PC-9 (cell line): ENCODE data around the gene COX4I1. TPM values are rescaled to one million over a fixed set of nuclear protein-coding genes. Genes with fewer than 3 reads are reported as not detected.

Experiments used
- BruUV-seq: library from RNA; stranded (reverse); fragments of 400-500 nt; replicated peaks from 2 replicates; lab custom pipeline; 2021; lab: Mats Ljungman, UMichigan
- CTCF ChIA-PET: fragments of 300-600 bp; sonication (Branson Sonifier 250); formaldehyde crosslinking; loops from one replicate; lab custom pipeline; 2022; ENCODE audit warnings: antibody characterized with exemption; lab: Charles Lee
- POLR2A ChIA-PET: fragments of 300-600 bp; sonication (Branson Sonifier 250); formaldehyde crosslinking; loops from one replicate; lab custom pipeline; 2022; ENCODE audit warnings: antibody characterized with exemption; ENCODE audit not compliant: unreplicated experiment; lab: Charles Lee
- DNase-seq, 2 experiments: peaks; one replicate each; pipeline versions ENCODE4 v3.0.0 to v3.0.0-alpha.2; 2015 to 2022; ENCODE audit warnings: mixed read lengths in 1 of 2
- H2AFZ ChIP-seq: fragments of 200-600 bp; sonication (generic); 2 replicates; pipeline ENCODE4 v1.8.1; 2017; ENCODE audit warnings: antibody characterized with exemption
- H3F3A ChIP-seq: fragments of 200-600 bp; sonication (generic); 2 replicates; pipeline ENCODE4 v1.8.1; 2017; ENCODE audit warnings: antibody characterized with exemption, mild to moderate bottlenecking, low read depth; ENCODE audit not compliant: insufficient read depth
- H3K27ac ChIP-seq: fragments of 200-600 bp; sonication (generic); 2 replicates; pipeline ENCODE4 v1.6.1; 2016; ENCODE audit warnings: mixed run types
- H3K27me3 ChIP-seq: fragments of 200-600 bp; sonication (generic); 2 replicates; pipeline ENCODE4 v1.6.1; 2016; ENCODE audit warnings: low read depth, mixed run types; ENCODE audit not compliant: insufficient read depth
- H3K36me3 ChIP-seq: fragments of 200-600 bp; sonication (generic); 2 replicates; pipeline ENCODE4 v1.6.1; 2016; ENCODE audit warnings: low read depth, mixed run types
- H3K4me1 ChIP-seq: fragments of 200-600 bp; sonication (generic); replicated peaks from 2 replicates; pipeline ENCODE4 v1.6.1; 2016; ENCODE audit warnings: mixed run types; ENCODE audit not compliant: insufficient read depth
- H3K4me2 ChIP-seq: fragments of 200-600 bp; sonication (generic); 2 replicates; pipeline ENCODE4 v1.6.1; 2017; ENCODE audit warnings: mixed run types
- H3K4me3 ChIP-seq: fragments of 200-600 bp; sonication (generic); 2 replicates; pipeline ENCODE4 v1.6.1; 2016; ENCODE audit warnings: mixed run types
- H3K79me2 ChIP-seq: fragments of 200-600 bp; sonication (generic); 2 replicates; pipeline ENCODE4 v1.6.1; 2017; ENCODE audit warnings: low read depth, mixed run types
- H3K9me2 ChIP-seq: fragments of 200-600 bp; sonication (generic); 2 replicates; pipeline ENCODE4 v1.8.1; 2017; ENCODE audit warnings: mild to moderate bottlenecking; ENCODE audit not compliant: insufficient read depth
- H3K9me3 ChIP-seq: fragments of 200-600 bp; sonication (generic); 2 replicates; pipeline ENCODE4 v1.8.1; 2016; ENCODE audit warnings: low read depth; ENCODE audit not compliant: insufficient read depth
- H4K20me1 ChIP-seq: fragments of 200-600 bp; sonication (generic); 2 replicates; pipeline ENCODE4 v1.8.1; 2017; ENCODE audit not compliant: insufficient read depth
- CTCF ChIP-seq: fragments of 200-600 bp; sonication (generic); conservative IDR thresholded peaks from 2 replicates; pipeline ENCODE4 v1.6.1; 2017; ENCODE audit warnings: mixed run types, antibody characterized with exemption, mild to moderate bottlenecking, moderate library complexity
- EZH2 ChIP-seq: fragments of 200-600 bp; sonication (generic); IDR thresholded peaks from 2 replicates; pipeline ENCODE4 v1.8.0; 2017; ENCODE audit warnings: antibody characterized with exemption, low read depth
- intact Hi-C: fragments of 100-400 bp; cut with micrococcal nuclease; formaldehyde crosslinking; loops from one replicate; pipeline ENCODE4 v1.10.0; 2022; ENCODE audit not compliant: unreplicated experiment
- total RNA-seq: library from RNA; stranded (reverse); gene quantifications from 2 replicates; pipeline ENCODE4 v1.2.3, GENCODE V29; 2021

COX4I1 gene
- total RNA-seq, 1 experiment from 2014 or later: 468 TPM

GRCh38 chr16:85838381-85838780 is 38.9 kb downstream of the COX4I1 start:
- ChIA-PET CTCF (no interaction called here), POLR2A (no interaction called here)
- no peaks in the 10 kb centered on the region for H3K79me2 ChIP-seq
- TF ChIP-seq EZH2 (no peak), CTCF (no peak)
- H3K4me1 ChIP-seq: no peaks in the 10 kb centered on the region
- no peak overlapping the region for H2AFZ ChIP-seq
- no peak overlapping the region for H3K4me2 ChIP-seq
- H3F3A ChIP-seq: no peaks in the 10 kb centered on the region
- H3K4me3 ChIP-seq: no peak overlapping the region
- no TSS peak for BruUV-seq
- H3K9me2 ChIP-seq: no peaks in the 10 kb centered on the region
- no peaks in the 10 kb centered on the region for H3K36me3 ChIP-seq
- no peak overlapping the region for H3K27ac ChIP-seq
- H4K20me1 ChIP-seq: no peaks in the 10 kb centered on the region
- peaks cover 96% of the 10 kb centered on the region for H3K27me3 ChIP-seq
- no peaks in the 10 kb centered on the region for H3K9me3 ChIP-seq
- DNase-seq: no peak
- intact Hi-C loops: no loop called here

- BruUV-seq: no TSS peak
- peaks cover 98% of the 10 kb centered on the region for H3K27me3 ChIP-seq
- no peaks in the 10 kb centered on the region for H3K9me3 ChIP-seq
- H2AFZ ChIP-seq: no peak overlapping the region
- ChIA-PET POLR2A (no interaction called here), CTCF (no interaction called here)
- H3K36me3 ChIP-seq: no peaks in the 10 kb centered on the region
- H3K4me3 ChIP-seq: no peak overlapping the region
- no peak for DNase-seq
- no peaks in the 10 kb centered on the region for H4K20me1 ChIP-seq
- intact Hi-C loops: no loop called here
- no peaks in the 10 kb centered on the region for H3K9me2 ChIP-seq
- H3F3A ChIP-seq: no peaks in the 10 kb centered on the region
- no peaks in the 10 kb centered on the region for H3K4me1 ChIP-seq
- no peak overlapping the region for H3K27ac ChIP-seq
- H3K79me2 ChIP-seq: no peaks in the 10 kb centered on the region
- H3K4me2 ChIP-seq: no peak overlapping the region
- TF ChIP-seq EZH2 (no peak), CTCF (no peak)
Measured at GRCh38 chr16:85838876-85839585, 39.5 kb downstream of the COX4I1 start.

- Histone ChIP-seq H3K9me2 (no peaks in the 10 kb centered on the region), H2AFZ (no peak overlapping the region), H3K4me2 (no peak overlapping the region), H3K27me3 (peaks cover 100% of the 10 kb centered on the region), H3K36me3 (no peaks in the 10 kb centered on the region), H3K4me3 (no peak overlapping the region), H4K20me1 (0 out of 2 replicates have a peak, but pooled peaks cover 2% of the 10 kb centered on the region), H3K4me1 (no peaks in the 10 kb centered on the region), H3F3A (no peaks in the 10 kb centered on the region), H3K79me2 (no peaks in the 10 kb centered on the region), H3K27ac (no peak overlapping the region), H3K9me3 (no peaks in the 10 kb centered on the region)
- ChIA-PET CTCF (no interaction called here), POLR2A (no interaction called here)
- DNase-seq: no peak
- intact Hi-C loops: no loop called here
- TF ChIP-seq EZH2 (no peak), CTCF (no peak)
- no TSS peak for BruUV-seq
Measured at GRCh38 chr16:85839681-85840240, 40.3 kb downstream of the COX4I1 start.
